Lower lobe of right lung (tissue), 2 donors: ENCODE data around the gene KCNRG. TPM values are rescaled to one million over a fixed set of nuclear protein-coding genes. Genes with fewer than 3 reads are reported as not detected.

ENCODE experiments used
- ATAC-seq, 2 donors: fragments of 200-7000 bp; cut with Tn5 transposase; one replicate each; pipeline ENCODE4 v1.9.1; 2020 to 2022; ENCODE audit warnings: mild to moderate bottlenecking in 2 of 2, moderate library complexity in 2 of 2
- DNase-seq: peaks from one replicate; pipeline ENCODE4 v3.0.0-alpha.2; 2020
- H3K27ac ChIP-seq: fragments of 200-600 bp; one replicate; pipeline ENCODE4 v1.8.0; 2022
- H3K27me3 ChIP-seq: fragments of 200-600 bp; one replicate; pipeline ENCODE4 v1.8.0; 2022; ENCODE audit warnings: low read depth
- H3K36me3 ChIP-seq: fragments of 200-600 bp; one replicate; pipeline ENCODE4 v1.8.0; 2022; ENCODE audit warnings: mild to moderate bottlenecking
- H3K4me1 ChIP-seq: fragments of 200-600 bp; one replicate; pipeline ENCODE4 v1.8.0; 2022
- H3K4me3 ChIP-seq: fragments of 200-600 bp; one replicate; pipeline ENCODE4 v1.8.0; 2022; ENCODE audit warnings: mild to moderate bottlenecking
- H3K9me3 ChIP-seq: fragments of 200-600 bp; one replicate; pipeline ENCODE4 v1.8.0; 2022
- intact Hi-C: fragments of 100-400 bp; cut with DNase I; formaldehyde crosslinking; loops from one replicate; pipeline ENCODE4 v1.11.0; 2022
- total RNA-seq: library from RNA; stranded (reverse); fragmentation: NEBNext Ultra II Directional; extraction: Animal tissue kit (Norgen Biotek cat#: 25700); gene quantifications from one replicate; pipeline ENCODE4 v1.2.1, GENCODE V29; 2021
- TF ChIP-seq, protein P1 (sequence below): fragments of 200-600 bp; IDR thresholded peaks from one replicate; pipeline ENCODE4 v1.8.0; 2022; ENCODE audit warnings: antibody characterized with exemption, mild to moderate bottlenecking
- donor health status: DM: no; HTN: yes; CAD: no; lungs with severe emphysema.

Gene KCNRG
- total RNA-seq, 1 donor from 2014 or later, result 2.7 TPM

DNA sequence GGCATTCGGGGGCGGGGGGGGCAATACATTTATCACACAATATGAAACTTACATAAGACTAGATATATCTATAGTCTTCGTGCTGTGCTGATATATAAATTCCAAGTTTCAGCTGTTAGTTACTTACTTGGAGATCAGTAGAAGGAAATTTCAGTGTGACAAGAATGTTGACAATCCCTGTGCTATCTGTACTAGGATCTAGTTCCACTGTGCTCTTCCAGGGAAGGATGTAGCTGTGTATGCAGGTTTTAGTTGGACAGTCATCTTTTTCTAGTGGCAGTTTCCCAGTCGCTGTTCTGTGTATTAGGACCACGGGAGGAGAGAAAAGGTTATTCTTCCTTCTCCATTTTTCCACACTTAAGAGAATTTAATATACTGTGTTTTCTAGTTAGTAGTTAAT lies 21.6 kb upstream of the KCNRG start:
- ATAC-seq (no peak), DNase-seq (no peak)
- Histone ChIP-seq H3K27me3 (no peaks in the 10 kb centered on the region), H3K9me3 (no peaks in the 10 kb centered on the region), H3K4me1 (peaks cover 17% of the 10 kb centered on the region), H3K36me3 (peaks cover 4% of the 10 kb centered on the region), H3K4me3 (no peak overlapping the region), H3K27ac (no peak overlapping the region)
- intact Hi-C loops, result no loop called here
- TF ChIP-seq, protein P1, sequence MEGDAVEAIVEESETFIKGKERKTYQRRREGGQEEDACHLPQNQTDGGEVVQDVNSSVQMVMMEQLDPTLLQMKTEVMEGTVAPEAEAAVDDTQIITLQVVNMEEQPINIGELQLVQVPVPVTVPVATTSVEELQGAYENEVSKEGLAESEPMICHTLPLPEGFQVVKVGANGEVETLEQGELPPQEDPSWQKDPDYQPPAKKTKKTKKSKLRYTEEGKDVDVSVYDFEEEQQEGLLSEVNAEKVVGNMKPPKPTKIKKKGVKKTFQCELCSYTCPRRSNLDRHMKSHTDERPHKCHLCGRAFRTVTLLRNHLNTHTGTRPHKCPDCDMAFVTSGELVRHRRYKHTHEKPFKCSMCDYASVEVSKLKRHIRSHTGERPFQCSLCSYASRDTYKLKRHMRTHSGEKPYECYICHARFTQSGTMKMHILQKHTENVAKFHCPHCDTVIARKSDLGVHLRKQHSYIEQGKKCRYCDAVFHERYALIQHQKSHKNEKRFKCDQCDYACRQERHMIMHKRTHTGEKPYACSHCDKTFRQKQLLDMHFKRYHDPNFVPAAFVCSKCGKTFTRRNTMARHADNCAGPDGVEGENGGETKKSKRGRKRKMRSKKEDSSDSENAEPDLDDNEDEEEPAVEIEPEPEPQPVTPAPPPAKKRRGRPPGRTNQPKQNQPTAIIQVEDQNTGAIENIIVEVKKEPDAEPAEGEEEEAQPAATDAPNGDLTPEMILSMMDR, result no peak

DNA sequence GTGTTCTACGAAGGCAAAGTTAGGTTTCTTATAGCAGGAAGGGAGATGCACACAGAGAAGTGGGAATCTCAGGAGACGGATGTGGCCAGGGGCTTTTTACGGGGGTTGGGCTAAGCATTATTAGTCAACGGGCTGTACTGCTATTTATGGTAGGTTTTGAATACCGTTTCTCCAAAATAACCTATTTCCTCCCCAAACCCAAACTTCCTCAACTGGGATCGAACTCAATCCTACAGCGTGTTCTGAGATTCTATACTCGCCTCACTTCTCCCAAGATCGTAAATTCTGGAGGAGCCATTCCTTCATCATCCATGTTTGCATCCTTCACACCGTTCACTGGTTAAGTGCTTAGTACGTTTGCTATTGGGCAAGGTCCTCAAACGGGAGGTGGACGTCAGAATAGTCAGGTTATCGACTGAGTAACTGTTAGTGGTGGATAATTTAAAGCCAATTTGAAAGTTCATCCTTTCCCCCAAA lies 19.6 kb upstream of the KCNRG start:
- Histone ChIP-seq H3K4me1 (peaks cover 37% of the 10 kb centered on the region), H3K27me3 (no peaks in the 10 kb centered on the region), H3K4me3 (peak overlapping the region; percentile 80), H3K9me3 (no peaks in the 10 kb centered on the region), H3K36me3 (peaks cover 24% of the 10 kb centered on the region), H3K27ac (peak overlapping the region; percentile 98)
- DNase-seq (no peak), ATAC-seq (peak in 1 of 2 donors; percentile 22)
- TF ChIP-seq, protein P1, result no peak
- intact Hi-C loops, result no loop called here

DNA sequence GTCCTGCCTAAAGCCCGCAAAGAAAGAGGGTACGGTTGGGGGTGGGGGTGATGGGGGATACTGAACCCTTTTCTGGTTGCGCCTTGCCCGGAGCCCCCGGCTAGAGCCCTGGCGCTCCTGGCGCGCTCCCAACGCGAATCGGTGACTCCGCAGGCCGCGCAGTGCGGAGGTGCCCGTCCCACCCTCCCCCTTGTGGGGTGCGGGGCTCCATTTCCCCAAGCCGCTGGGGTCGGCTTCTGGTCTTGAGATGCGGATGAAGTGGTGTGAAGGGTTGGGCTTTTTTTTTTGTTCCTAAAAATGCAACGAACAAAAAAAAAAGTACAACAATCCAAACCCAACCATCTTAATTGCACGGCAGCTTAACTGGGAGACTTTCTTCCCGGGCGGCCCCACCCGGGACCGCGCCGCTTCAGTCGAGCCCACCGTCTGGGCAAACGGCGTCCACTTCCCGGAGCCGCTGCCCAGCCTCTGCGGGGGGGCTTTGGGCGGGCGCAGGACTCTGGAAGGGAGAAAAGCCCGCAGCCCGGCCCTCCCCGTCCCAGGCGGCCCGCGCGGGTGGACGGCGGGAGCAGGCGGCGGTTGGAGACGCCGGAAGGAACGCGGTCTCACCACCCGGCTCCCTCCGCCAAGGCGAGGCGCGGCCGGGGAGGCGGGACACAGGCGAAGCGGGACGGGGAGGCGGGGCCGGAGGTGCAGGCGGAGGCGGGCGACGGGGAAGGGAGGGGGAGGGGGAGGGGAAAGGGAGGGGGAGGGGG lies 18.9 kb upstream of the KCNRG start:
- DNase-seq (peak; percentile 96), ATAC-seq (peak; percentile 90 to 94)
- H3K4me3 ChIP-seq, result peak overlapping the region; percentile 80
- H3K27me3 ChIP-seq, result no peaks in the 10 kb centered on the region
- peaks cover 44% of the 10 kb centered on the region for H3K4me1 ChIP-seq
- intact Hi-C loops, result no loop called here
- TF ChIP-seq, protein P1, result no peak
- peaks cover 31% of the 10 kb centered on the region for H3K36me3 ChIP-seq
- no peaks in the 10 kb centered on the region for H3K9me3 ChIP-seq
- peak overlapping the region; percentile 98 for H3K27ac ChIP-seq

DNA sequence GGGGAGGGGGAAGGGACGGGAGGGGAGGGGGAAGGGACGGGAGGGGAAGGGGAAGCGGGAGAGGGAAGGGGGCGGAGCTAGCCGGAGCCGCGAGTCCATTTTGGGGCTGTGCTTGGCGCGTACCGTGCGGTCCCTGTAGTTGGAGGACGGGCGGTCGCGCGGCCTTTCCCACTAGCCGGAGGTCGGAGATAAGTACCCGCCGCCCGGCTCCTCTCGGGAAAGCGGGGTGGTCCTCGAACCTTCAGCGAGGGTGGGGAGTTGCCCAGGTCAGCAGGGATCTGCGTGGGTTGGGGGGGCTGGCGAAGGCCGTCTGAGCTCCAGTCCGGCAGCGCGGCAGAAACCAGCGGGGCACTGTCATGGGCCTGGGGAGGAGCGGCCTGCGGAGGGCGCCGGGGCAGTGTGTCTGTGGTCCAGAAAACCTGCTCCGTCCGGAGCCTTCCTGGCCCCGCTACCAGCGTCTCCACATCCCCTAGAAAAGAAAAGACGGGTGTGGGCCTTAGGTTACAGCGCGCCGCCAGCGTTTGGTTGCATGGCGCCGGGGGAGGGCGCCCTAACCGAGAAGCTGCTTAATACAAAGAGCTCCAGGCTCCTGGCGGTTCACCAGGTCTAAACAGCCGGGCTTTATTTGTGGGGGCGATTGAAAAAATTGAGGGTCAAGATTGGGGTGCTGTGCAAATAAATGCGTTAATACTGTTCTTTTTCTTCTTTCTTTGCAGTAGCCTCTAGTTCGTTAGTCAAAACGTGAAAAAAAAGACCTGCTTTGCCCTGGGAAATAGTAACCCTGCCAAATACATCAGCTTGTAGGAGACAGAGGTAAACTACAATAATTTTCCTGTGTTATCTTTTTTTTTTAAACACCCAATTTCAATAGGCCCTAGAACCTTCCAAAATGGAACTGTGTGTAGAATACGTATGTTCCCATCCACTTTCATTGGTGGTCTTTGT lies 18.0 kb upstream of the KCNRG start, which contains the start of gene TRIM13:
Gene TRIM13, plus strand, starts transcription at position 92 of the 945 bp plus-strand sequence. CDS start 14,899 bp downstream, outside the sequence.
- Histone ChIP-seq H3K4me1 (peaks cover 53% of the 10 kb centered on the region), H3K27ac (peak within 1 kb of the TSS; percentile 98), H3K9me3 (no peaks in the 10 kb centered on the region), H3K27me3 (no peaks in the 10 kb centered on the region), H3K36me3 (peaks cover 33% of the 10 kb centered on the region), H3K4me3 (peak within 1 kb of the TSS; percentile 80)
- peak; percentile 92 for DNase-seq
- intact Hi-C loops, result no loop called here
- peak; percentile 90 to 92 for ATAC-seq
- TF ChIP-seq, protein P1, result peak; percentile 82

DNA sequence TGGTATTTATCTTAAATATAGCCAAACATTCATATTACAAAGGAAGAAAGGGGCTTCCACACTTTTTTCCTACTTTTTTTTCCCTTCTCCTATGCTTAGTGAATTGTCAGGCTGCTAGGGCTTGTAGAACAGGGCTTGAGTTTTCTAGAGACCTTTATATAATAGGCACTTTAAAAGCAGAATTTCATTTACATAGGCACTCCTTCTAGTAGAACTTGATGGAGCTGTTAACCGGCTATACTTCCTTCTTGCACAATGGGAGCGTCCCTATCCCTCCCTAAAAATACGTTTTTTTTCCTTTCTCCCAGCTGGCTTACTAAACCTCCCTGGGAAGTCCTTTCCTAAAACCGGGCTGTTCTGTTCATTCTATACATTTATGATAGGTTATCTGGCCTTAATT lies 17.3 kb upstream of the KCNRG start:
- TF ChIP-seq, protein P1, result no peak
- intact Hi-C loops, result no loop called here
- peak; percentile 37 to 59 for ATAC-seq

More for the DNA sequence above, 17.3 kb upstream of the KCNRG start:
- Histone ChIP-seq H3K4me3 (peak overlapping the region; percentile 68), H3K27ac (peak overlapping the region; percentile 97), H3K4me1 (peaks cover 60% of the 10 kb centered on the region), H3K9me3 (no peaks in the 10 kb centered on the region), H3K27me3 (no peaks in the 10 kb centered on the region), H3K36me3 (peaks cover 38% of the 10 kb centered on the region)
- DNase-seq, result no peak
